Psoas muscle (tissue), 8 donors: ENCODE results near the gene REST. TPM values are rescaled to one million over a fixed set of nuclear protein-coding genes. Genes with fewer than 3 reads are reported as not detected.

Source experiments
- ATAC-seq, 4 donors: fragments of 200-7000 bp; cut with Tn5 transposase; one replicate each; pipeline ENCODE4 v1.9.1; 2020; ENCODE audit warnings: moderate library complexity in 3 of 4, mild to moderate bottlenecking in 2 of 4
- DNase-seq, 2 donors: peaks; one replicate each; pipeline ENCODE4 v3.0.0-alpha.2; 2020
- H3K27ac ChIP-seq: fragments of 200-600 bp; one replicate; pipeline ENCODE4 v1.8.0; 2022
- H3K27me3 ChIP-seq, 3 donors: fragments of 200-600 bp in 1 of 3; one replicate each; pipeline versions ENCODE4 v1.6.1 to v1.8.0; 2013 to 2022; ENCODE audit warnings: low read length in 2 of 3, mild to moderate bottlenecking in 2 of 3, moderate library complexity in 1 of 3; ENCODE audit not compliant: insufficient read depth in 3 of 3
- H3K36me3 ChIP-seq, 2 donors: fragments of 200-600 bp in 1 of 2; one replicate each; pipeline versions ENCODE4 v1.6.1 to v1.8.0; 2013 to 2022; ENCODE audit warnings: low read depth in 1 of 2, mild to moderate bottlenecking in 1 of 2, moderate library complexity in 1 of 2; ENCODE audit not compliant: insufficient read depth in 1 of 2
- H3K4me1 ChIP-seq: fragments of 200-600 bp; one replicate; pipeline ENCODE4 v1.8.0; 2022
- H3K4me3 ChIP-seq: fragments of 200-600 bp; one replicate; pipeline ENCODE4 v1.8.0; 2022; ENCODE audit warnings: mild to moderate bottlenecking
- H3K9me3 ChIP-seq: fragments of 200-600 bp; one replicate; pipeline ENCODE4 v1.8.0; 2022
- CTCF ChIP-seq: fragments of 200-600 bp; IDR thresholded peaks from one replicate; pipeline ENCODE4 v1.8.0; 2022; ENCODE audit warnings: antibody characterized with exemption
- WGBS, 3 donors: extraction: QIAGEN DNeasy Blood & Tissue Kit; methylation state at CpG; one replicate each; pipeline versions ENCODE4 v1.1.6 to v1.1.7; 2013; 5-methylcytosine and 5-hydroxymethylcytosine counted together
- intact Hi-C, 2 donors: fragments of 100-400 bp; cut with DNase I; formaldehyde crosslinking; loops; one replicate each; pipeline versions ENCODE4 v1.11.0 to v1.14.2; 2022
- polyA plus RNA-seq, 3 donors: library from polyadenylated mRNA; stranded (reverse); fragments of 200-250 nt; gene quantifications; one replicate each; pipeline ENCODE4 v1.2.3, GENCODE V29; 2013
- total RNA-seq, 4 donors: library from RNA; stranded (reverse); fragmentation: NEBNext Ultra II Directional in 2 of 4; extraction: Animal tissue kit (Norgen Biotek cat#: 25700) in 2 of 4; gene quantifications; one replicate each; pipeline versions ENCODE4 v1.2.1 to v1.2.4, GENCODE V29; 2021 to 2023
- donor health status: healthy with polysubstance abuse.
- donor health status: DM: no; HTN: no; CAD: no; lungs with moderate emphysema.
- donor health status: Bipolar disorder and iron deficiency.
- donor health status: healthy.
- donor health status: DM: yes; HTN: yes; CAD: no.
- donor health status: DM: no; HTN: no; CAD: no.
- donor health status: DM: no; HTN: no; CAD: no.
- donor health status: DM: yes; HTN: yes; CAD: no.

Gene REST
- total and polyA plus RNA-seq, 7 donors, result 2.5 to 21.4 (median 13.5) TPM

GRCh38 chr4:57013543-57014120 lies 105.9 kb downstream of the REST start:
- Histone ChIP-seq H3K36me3 (peaks cover 6 to 100% of the 10 kb centered on the region in 2 donors), H3K9me3 (no peaks in the 10 kb centered on the region), H3K4me1 (no peaks in the 10 kb centered on the region), H3K27ac (no peak overlapping the region), H3K27me3 (no peaks in the 10 kb centered on the region), H3K4me3 (no peak overlapping the region)
- ATAC-seq (no peak), DNase-seq (no peak)
- TF ChIP-seq CTCF, result no peak
- 82 to 89% (median 85%) methylated on average over 4 of the region's 4 CpGs for WGBS, 3 donors
- intact Hi-C loops, result no loop called here

Other genes with a start within 250 kb of the REST start
- gene HOPX, start 226.6 kb upstream of the REST start, total RNA-seq, result 1 to 10 TPM; 4.0 to 9.8 (median 6.0) TPM
- gene HOPX, start 226.6 kb upstream of the REST start, polyA plus RNA-seq, result 1 to 10 TPM; 5.0 to 6.5 (median 5.9) TPM
- under 1 TPM in 1 of 4 donors, not detected in 3; 0.44 TPM for gene SPINK2, start 86.2 kb upstream of the REST start, total RNA-seq
- gene SPINK2, start 86.2 kb upstream of the REST start, polyA plus RNA-seq, result under 1 TPM in 2 of 3 donors, not detected in 1; 0.09 to 0.37 TPM
- gene NOA1, start 69.7 kb downstream of the REST start, total RNA-seq, result 10 to 100 TPM; 11.3 to 19.9 (median 15.3) TPM
- gene NOA1, start 69.7 kb downstream of the REST start, polyA plus RNA-seq, result 10 to 100 TPM; 14.3 to 16.8 (median 15.9) TPM
- 10 to 100 TPM; 64.9 to 79.5 (median 74.9) TPM for gene POLR2B, start 71.0 kb downstream of the REST start, total RNA-seq
- gene POLR2B, start 71.0 kb downstream of the REST start, polyA plus RNA-seq, result 100 to 1,000 TPM in 1 of 3 donors, 10 to 100 TPM in 2; 37.1 to 111 (median 48.4) TPM
- 100 to 1,000 TPM in 2 of 4 donors, 10 to 100 TPM in 2; 89.0 to 152 (median 101) TPM for gene IGFBP7, start 202.5 kb downstream of the REST start, total RNA-seq
- 100 to 1,000 TPM in 1 of 3 donors, 10 to 100 TPM in 2; 82.4 to 175 (median 93.7) TPM for gene IGFBP7, start 202.5 kb downstream of the REST start, polyA plus RNA-seq